GM21528 (cell line): Measurements from ENCODE around the gene FBXO2.

Experiments used
- ATAC-seq: cut with Tn5 transposase; IDR thresholded peaks from one replicate; pipeline ENCODE4 v1.9.1; 2021; ENCODE audit warnings: mild to moderate bottlenecking, moderate library complexity; ENCODE audit not compliant: unreplicated experiment, low FRiP score

FBXO2 gene

GRCh38 chr1:11600836-11601235, 53.4 kb downstream of the FBXO2 start:
- no peak for ATAC-seq

- ATAC-seq, result no peak
Measured at GRCh38 chr1:11599891-11600576, 54.2 kb downstream of the FBXO2 start.

GRCh38 chr1:11598461-11598860, 55.8 kb downstream of the FBXO2 start:
- ATAC-seq, result no peak
